Activated T-cell treated with anti-CD3 and anti-CD28 coated beads, Interleukin-2, amount 50 U/mL, for 1 hour (primary cell): Measurements from ENCODE around the gene SERPINA1.

ENCODE experiments used
- DNase-seq: peaks from one replicate; pipeline ENCODE4 v3.0.0-alpha.2; 2020

Gene SERPINA1

GRCh38 chr14:94345344-94346064 lies 42.9 kb downstream of the SERPINA1 start:
- no peak for DNase-seq

DNA sequence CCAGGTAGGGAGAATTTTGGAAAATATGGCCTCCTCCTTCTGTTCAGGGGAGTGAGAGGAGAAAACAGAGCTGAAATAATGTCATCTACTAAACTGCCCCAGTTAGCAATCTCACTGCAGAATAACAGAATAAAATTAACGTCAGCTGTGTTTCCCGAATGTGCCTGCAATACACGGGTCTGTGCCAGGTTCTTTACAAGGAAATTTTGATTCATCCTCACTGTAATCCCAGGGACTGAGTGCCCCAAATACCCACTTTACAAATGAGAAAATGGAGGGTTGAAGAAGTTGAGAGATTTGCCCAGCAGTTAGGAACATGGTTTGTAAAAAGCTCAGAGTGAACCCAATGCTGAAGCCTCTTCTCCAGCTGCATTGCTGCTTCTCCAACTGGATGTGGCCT lies 44.0 kb downstream of the SERPINA1 start:
- no peak for DNase-seq

DNA sequence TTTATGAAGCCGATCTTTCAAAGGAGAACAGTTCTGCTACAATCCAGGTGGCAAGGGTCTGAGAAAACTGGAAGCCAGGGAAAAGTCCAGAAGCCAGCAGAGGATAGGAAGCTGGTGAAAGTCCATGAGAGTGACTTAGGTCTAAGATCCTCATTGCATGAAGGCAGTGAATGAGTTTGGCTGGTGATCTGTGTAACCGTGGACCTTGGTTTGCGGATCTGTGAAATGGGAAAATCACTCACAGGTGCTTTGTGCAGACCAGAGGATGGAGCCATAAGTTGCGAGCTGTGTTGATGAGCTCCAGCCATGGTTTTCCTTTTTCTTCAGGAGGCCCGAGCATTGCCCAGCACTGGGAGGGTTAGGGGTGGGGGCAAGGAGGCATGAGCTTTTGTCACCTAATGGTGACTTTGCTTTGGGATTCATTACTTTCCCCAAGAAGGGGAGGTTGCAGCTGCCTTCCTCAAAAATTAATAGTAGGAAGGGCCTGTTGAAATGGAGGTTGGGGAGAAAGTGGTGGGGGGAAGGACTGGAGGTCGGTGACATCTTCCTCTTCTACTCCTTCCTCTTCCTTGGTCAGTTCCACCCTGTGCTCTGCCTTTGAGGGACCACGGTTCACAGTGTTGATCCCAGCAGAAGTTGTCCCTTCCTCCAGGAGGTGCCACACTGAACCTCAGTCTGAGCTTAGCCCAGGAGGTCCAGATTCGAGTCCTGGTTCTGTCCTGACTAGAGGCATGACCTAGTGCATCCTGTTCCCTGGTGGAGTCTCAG lies 45.0 kb downstream of the SERPINA1 start:
- DNase-seq = no peak

DNA sequence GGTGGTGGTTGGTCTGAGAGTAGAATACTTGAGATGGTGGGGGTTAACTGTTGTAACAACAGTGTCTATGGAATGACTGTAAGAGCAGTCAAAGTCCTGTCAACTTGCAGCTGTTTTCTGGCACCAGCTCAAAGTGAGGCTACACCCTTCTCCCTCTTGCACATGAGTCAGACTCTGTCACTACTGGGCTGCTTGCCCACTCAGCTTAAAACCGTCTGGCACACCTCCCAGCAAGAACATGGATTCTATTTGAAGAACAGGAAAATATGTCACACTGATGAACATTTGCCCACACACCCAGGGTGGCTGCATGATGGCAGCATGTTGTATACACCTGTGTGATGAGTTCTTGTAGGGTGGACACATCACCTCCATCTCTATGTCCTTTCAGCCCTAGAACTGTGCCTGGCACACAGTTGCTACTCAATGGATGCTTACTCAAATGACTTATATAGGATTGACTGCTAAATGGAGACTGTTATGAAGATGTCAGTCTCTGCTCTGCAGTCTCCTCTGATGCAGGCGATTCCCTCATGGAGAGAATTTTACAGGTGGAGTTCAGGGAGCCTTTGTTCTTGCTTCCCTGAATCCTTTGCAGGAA lies 46.0 kb downstream of the SERPINA1 start:
- no peak for DNase-seq

DNA sequence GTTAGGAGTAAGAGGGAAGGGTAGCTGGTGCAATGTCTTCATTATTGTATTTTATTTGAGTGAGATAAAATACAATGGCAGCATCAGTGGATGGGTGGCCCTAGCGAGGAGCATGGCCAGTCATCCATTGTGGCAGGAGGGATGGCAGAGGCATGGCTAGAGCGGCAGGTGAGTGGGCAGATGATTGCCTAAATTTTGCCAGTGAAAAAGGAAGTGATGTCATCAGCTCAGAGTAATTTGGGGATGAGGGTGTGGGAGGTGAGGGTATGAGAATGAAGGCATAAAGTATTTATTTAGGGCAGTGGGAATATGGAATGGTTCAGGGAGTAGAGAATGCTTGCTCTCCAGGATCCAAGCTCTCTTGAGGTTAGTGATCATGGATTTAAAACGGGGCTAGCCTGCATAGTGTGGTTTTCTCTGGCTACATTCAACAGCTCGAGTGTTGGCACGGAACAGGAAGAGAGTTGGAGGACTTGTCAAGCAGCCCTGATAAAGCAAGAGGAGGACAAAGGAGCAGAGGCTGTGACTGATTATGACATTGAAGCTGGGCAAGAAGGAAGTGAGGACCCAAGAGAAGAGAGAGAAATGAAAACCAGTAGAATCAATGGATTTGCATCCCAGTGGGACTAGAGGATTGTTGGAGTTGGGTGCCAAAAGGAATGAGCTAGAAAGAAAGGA lies 46.6 kb downstream of the SERPINA1 start:
- DNase-seq = no peak

GRCh38 chr14:94340533-94340932 lies 47.9 kb downstream of the SERPINA1 start:
- no peak for DNase-seq

GRCh38 chr14:94338023-94338422 lies 50.4 kb downstream of the SERPINA1 start:
- DNase-seq = no peak

DNA sequence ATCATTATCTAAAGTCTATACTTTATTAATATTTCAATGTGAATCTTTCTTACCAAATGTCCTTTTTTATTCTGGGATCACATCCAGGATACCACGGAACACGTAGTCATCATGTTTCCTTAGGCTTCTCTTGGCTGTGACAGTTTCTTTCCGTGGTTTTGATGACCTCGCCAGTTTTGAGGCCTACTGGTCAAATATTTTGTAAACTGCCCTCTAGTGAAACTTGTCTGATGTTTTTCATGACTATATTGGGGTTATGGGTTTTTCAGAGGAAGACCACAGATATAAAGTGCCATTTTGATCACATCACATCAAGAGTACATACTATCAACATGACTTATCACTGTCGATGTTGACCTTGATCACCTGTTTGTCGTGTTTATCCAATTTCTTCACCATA lies 51.1 kb downstream of the SERPINA1 start:
- DNase-seq = no peak

DNA sequence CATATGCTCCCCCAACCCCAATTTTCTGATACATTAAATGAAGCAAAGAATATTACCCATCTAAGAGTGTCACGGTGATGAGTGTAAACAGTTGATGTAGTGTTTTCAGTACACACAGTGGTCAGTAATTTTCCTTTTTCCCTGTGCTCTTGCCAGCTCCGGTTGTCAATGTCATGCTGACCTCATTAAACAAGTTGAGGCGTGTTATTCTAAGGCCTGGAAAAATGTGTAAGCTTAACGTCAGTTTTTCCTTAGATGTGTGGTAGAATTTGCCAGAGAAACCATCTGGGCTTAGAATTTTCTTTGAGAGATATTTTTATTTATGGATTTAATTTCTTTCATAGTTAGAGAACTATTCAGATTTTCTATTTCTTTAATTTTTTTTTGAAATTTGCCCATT lies 53.5 kb downstream of the SERPINA1 start:
- DNase-seq = no peak

- no peak for DNase-seq
These were observed 55.8 kb downstream of the SERPINA1 start for GRCh38 chr14:94332587-94332986.

DNA sequence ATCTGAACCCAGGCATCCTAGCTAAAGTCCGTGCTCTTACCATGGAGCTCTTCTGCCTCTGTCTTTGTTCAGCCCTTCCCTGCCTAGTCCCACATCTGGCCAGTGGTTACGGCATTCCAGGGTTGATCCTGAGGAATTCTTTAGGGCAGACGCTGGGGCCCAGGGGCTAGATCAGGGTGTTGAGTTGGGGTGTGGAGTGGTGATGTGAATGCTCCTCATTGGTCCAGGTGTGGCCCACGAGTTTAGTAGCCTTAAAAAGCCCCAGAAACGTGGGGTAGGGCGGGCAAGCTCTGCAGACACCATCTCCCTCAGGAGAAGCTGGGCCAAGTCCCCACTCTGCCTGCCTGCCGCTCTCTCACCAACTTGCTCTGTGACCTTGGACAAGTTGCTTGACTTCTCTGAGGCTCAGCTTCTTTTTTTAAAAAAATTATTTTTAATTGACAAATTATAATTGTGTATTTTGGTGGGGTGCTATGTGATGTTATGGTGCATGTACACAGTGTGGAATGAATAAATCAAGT lies 56.3 kb downstream of the SERPINA1 start:
- DNase-seq = no peak

- DNase-seq = no peak
These were observed 56.9 kb downstream of the SERPINA1 start for GRCh38 chr14:94331462-94331861.

DNA sequence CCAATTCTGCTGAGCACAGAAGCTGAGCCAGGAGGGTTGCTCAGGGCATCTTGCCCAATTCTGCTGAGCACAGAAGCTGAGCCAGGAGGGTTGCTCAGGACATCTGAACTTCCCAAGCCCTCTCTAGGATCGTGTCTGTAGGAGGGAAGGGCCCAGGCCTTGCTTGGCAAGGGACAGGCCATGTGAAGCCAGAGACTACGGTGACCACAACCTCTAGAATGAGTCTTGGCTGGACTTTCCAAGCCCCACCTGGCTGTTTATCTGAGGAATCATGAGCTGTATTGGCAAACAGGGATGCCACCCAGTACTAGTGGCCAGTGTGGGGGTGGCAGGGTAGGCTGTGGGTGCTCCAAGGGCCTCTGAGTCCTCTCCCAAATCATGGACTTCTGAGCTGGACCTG lies 57.5 kb downstream of the SERPINA1 start:
- no peak for DNase-seq

GRCh38 chr14:94330432-94330831 lies 58.0 kb downstream of the SERPINA1 start:
- DNase-seq = no peak

DNA sequence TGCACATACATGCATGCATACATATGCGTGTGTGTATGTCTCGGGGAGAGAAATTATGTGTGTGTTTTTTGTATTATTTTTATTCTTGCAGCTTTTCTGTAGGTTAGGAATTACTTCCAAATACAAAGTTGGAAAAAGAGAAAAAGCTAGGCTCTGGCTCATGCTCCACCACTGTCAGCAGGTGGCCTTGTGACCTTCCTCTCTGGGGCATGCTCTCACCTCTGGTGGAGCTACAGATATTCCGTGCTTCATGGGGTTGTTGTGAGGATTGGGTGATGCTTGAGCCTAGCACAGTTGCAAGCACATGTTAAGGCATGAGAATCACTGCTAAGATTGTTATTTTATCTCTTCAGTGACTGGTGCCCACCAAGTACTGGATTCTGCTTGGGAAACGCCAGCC lies 58.5 kb downstream of the SERPINA1 start:
- no peak for DNase-seq

DNA sequence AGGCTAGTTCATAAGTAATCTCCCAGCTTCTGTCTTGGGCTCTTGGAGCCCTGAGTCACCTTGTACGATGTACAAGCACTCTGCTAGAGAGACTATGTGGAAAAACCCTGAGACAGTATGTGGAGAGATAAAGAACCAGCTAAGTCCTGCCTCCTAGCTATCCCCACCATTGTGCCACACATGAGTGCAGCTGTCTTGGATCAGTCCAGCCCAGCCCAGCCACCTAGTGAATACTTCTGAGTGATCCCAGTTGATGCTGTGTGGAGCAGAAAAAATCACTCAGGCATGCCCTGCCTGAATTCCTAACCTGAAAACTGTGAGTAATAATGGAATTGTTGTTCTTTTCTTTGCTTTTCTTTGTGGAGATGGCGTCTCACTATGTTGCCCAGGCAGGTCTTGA lies 60.2 kb downstream of the SERPINA1 start:
- no peak for DNase-seq
